ENCODE measurements around the gene EXOC4.
"Not testable (repeated sequence)": the region's sequence is repeated elsewhere in the genome, so short reads cannot be mapped to it uniquely, and the experiment has no call there.

Gene EXOC4

GRCh38 chr7:133983685-133984419, 731.0 kb downstream of the EXOC4 start:
- Histone ChIP-seq H3K27me3 (ENCODE audit: control insufficient read depth in 2 of 2, insufficient read depth in 2 of 2, low read length in 2 of 2) (no peaks in the 10 kb centered on the region), H3K36me3 (ENCODE audit: control insufficient read depth in 2 of 2, insufficient read depth in 2 of 2, low read length in 2 of 2) (no peaks in the 10 kb centered on the region), H3K4me1 (ENCODE audit: control insufficient read depth in 2 of 2, insufficient read depth in 2 of 2, low read length in 2 of 2) (no peaks in the 10 kb centered on the region), H3K4me3 (ENCODE audit: low read length in 2 of 2) (no peak overlapping the region), H3K9me3 (ENCODE audit: control insufficient read depth in 2 of 2, low read length in 2 of 2) (no peaks in the 10 kb centered on the region), H3K9ac (ENCODE audit: low read depth in 1 of 2, low read length in 2 of 2) (no peak overlapping the region), H3K27ac (ENCODE audit: low read depth in 2 of 2, low read length in 2 of 2) (no peak overlapping the region)

GRCh38 chr7:133985300-133985699, 732.4 kb downstream of the EXOC4 start:
- H3K4me1 ChIP-seq (ENCODE audit: control insufficient read depth in 2 of 2, insufficient read depth in 2 of 2, low read length in 2 of 2) = no peaks in the 10 kb centered on the region
- no peaks in the 10 kb centered on the region for H3K36me3 ChIP-seq (ENCODE audit: control insufficient read depth in 2 of 2, insufficient read depth in 2 of 2, low read length in 2 of 2)
- H3K4me3 ChIP-seq (ENCODE audit: low read length in 2 of 2) = no peak overlapping the region
- H3K9ac ChIP-seq (ENCODE audit: low read depth in 1 of 2, low read length in 2 of 2) = no peak overlapping the region
- H3K9me3 ChIP-seq (ENCODE audit: control insufficient read depth in 2 of 2, low read length in 2 of 2) = no peaks in the 10 kb centered on the region
- H3K27me3 ChIP-seq (ENCODE audit: control insufficient read depth in 2 of 2, insufficient read depth in 2 of 2, low read length in 2 of 2) = no peaks in the 10 kb centered on the region
- no peak overlapping the region for H3K27ac ChIP-seq (ENCODE audit: low read depth in 2 of 2, low read length in 2 of 2)

GRCh38 chr7:133987582-133987981, 734.7 kb downstream of the EXOC4 start:
- Histone ChIP-seq H3K9me3 (ENCODE audit: control insufficient read depth in 2 of 2, low read length in 2 of 2) (no peaks in the 10 kb centered on the region), H3K36me3 (ENCODE audit: control insufficient read depth in 2 of 2, insufficient read depth in 2 of 2, low read length in 2 of 2) (no peaks in the 10 kb centered on the region), H3K4me3 (ENCODE audit: low read length in 2 of 2) (no peak overlapping the region), H3K9ac (ENCODE audit: low read depth in 1 of 2, low read length in 2 of 2) (no peak overlapping the region), H3K27ac (ENCODE audit: low read depth in 2 of 2, low read length in 2 of 2) (no peak overlapping the region), H3K4me1 (ENCODE audit: control insufficient read depth in 2 of 2, insufficient read depth in 2 of 2, low read length in 2 of 2) (no peaks in the 10 kb centered on the region), H3K27me3 (ENCODE audit: control insufficient read depth in 2 of 2, insufficient read depth in 2 of 2, low read length in 2 of 2) (no peaks in the 10 kb centered on the region)

GRCh38 chr7:133993547-133993946, 740.7 kb downstream of the EXOC4 start:
- Histone ChIP-seq H3K27me3 (ENCODE audit: control insufficient read depth in 2 of 2, insufficient read depth in 2 of 2, low read length in 2 of 2) (no peaks in the 10 kb centered on the region), H3K4me3 (ENCODE audit: low read length in 2 of 2) (no peak overlapping the region), H3K9me3 (ENCODE audit: control insufficient read depth in 2 of 2, low read length in 2 of 2) (no peaks in the 10 kb centered on the region), H3K9ac (ENCODE audit: low read depth in 1 of 2, low read length in 2 of 2) (no peak overlapping the region), H3K36me3 (ENCODE audit: control insufficient read depth in 2 of 2, insufficient read depth in 2 of 2, low read length in 2 of 2) (peaks cover 3 to 7% of the 10 kb centered on the region in 2 donors), H3K4me1 (ENCODE audit: control insufficient read depth in 2 of 2, insufficient read depth in 2 of 2, low read length in 2 of 2) (no peaks in the 10 kb centered on the region), H3K27ac (ENCODE audit: low read depth in 2 of 2, low read length in 2 of 2) (no peak overlapping the region)

- H3K36me3 ChIP-seq (ENCODE audit: control insufficient read depth in 2 of 2, insufficient read depth in 2 of 2, low read length in 2 of 2); H3K9ac ChIP-seq (ENCODE audit: low read depth in 1 of 2, low read length in 2 of 2); H3K4me3 ChIP-seq (ENCODE audit: low read length in 2 of 2); H3K9me3 ChIP-seq (ENCODE audit: control insufficient read depth in 2 of 2, low read length in 2 of 2); H3K4me1 ChIP-seq (ENCODE audit: control insufficient read depth in 2 of 2, insufficient read depth in 2 of 2, low read length in 2 of 2); H3K27me3 ChIP-seq (ENCODE audit: control insufficient read depth in 2 of 2, insufficient read depth in 2 of 2, low read length in 2 of 2); H3K27ac ChIP-seq (ENCODE audit: low read depth in 2 of 2, low read length in 2 of 2): not testable (repeated sequence)
These were observed 741.2 kb downstream of the EXOC4 start for GRCh38 chr7:133994100-133994499.

GRCh38 chr7:133997463-133997862, 744.6 kb downstream of the EXOC4 start:
- Histone ChIP-seq H3K9ac (ENCODE audit: low read depth in 1 of 2, low read length in 2 of 2) (no peak overlapping the region), H3K27ac (ENCODE audit: low read depth in 2 of 2, low read length in 2 of 2) (no peak overlapping the region), H3K9me3 (ENCODE audit: control insufficient read depth in 2 of 2, low read length in 2 of 2) (no peaks in the 10 kb centered on the region), H3K4me1 (ENCODE audit: control insufficient read depth in 2 of 2, insufficient read depth in 2 of 2, low read length in 2 of 2) (no peaks in the 10 kb centered on the region), H3K27me3 (ENCODE audit: control insufficient read depth in 2 of 2, insufficient read depth in 2 of 2, low read length in 2 of 2) (no peaks in the 10 kb centered on the region), H3K4me3 (ENCODE audit: low read length in 2 of 2) (no peak overlapping the region), H3K36me3 (ENCODE audit: control insufficient read depth in 2 of 2, insufficient read depth in 2 of 2, low read length in 2 of 2) (peaks cover 3 to 7% of the 10 kb centered on the region in 2 donors)

- Histone ChIP-seq H3K9me3 (ENCODE audit: control insufficient read depth in 2 of 2, low read length in 2 of 2) (no peaks in the 10 kb centered on the region), H3K27ac (ENCODE audit: low read depth in 2 of 2, low read length in 2 of 2) (no peak overlapping the region), H3K4me3 (ENCODE audit: low read length in 2 of 2) (no peak overlapping the region), H3K27me3 (ENCODE audit: control insufficient read depth in 2 of 2, insufficient read depth in 2 of 2, low read length in 2 of 2) (no peaks in the 10 kb centered on the region), H3K36me3 (ENCODE audit: control insufficient read depth in 2 of 2, insufficient read depth in 2 of 2, low read length in 2 of 2) (peaks cover 3 to 7% of the 10 kb centered on the region in 2 donors), H3K9ac (ENCODE audit: low read depth in 1 of 2, low read length in 2 of 2) (no peak overlapping the region), H3K4me1 (ENCODE audit: control insufficient read depth in 2 of 2, insufficient read depth in 2 of 2, low read length in 2 of 2) (no peaks in the 10 kb centered on the region)
These were observed 746.3 kb downstream of the EXOC4 start for GRCh38 chr7:133999178-133999577.

- Histone ChIP-seq H3K9ac (ENCODE audit: low read depth in 1 of 2, low read length in 2 of 2) (no peak overlapping the region), H3K4me1 (ENCODE audit: control insufficient read depth in 2 of 2, insufficient read depth in 2 of 2, low read length in 2 of 2) (no peaks in the 10 kb centered on the region), H3K27ac (ENCODE audit: low read depth in 2 of 2, low read length in 2 of 2) (no peak overlapping the region), H3K4me3 (ENCODE audit: low read length in 2 of 2) (no peak overlapping the region), H3K27me3 (ENCODE audit: control insufficient read depth in 2 of 2, insufficient read depth in 2 of 2, low read length in 2 of 2) (no peaks in the 10 kb centered on the region), H3K9me3 (ENCODE audit: control insufficient read depth in 2 of 2, low read length in 2 of 2) (no peaks in the 10 kb centered on the region), H3K36me3 (ENCODE audit: control insufficient read depth in 2 of 2, insufficient read depth in 2 of 2, low read length in 2 of 2) (peaks cover 2 to 4% of the 10 kb centered on the region in 2 donors)
These were observed 752.1 kb downstream of the EXOC4 start for GRCh38 chr7:134004829-134005505.

GRCh38 chr7:134009314-134010110, 756.6 kb downstream of the EXOC4 start:
- Histone ChIP-seq H3K27me3 (ENCODE audit: control insufficient read depth in 2 of 2, insufficient read depth in 2 of 2, low read length in 2 of 2) (no peaks in the 10 kb centered on the region), H3K4me3 (ENCODE audit: low read length in 2 of 2) (no peak overlapping the region), H3K4me1 (ENCODE audit: control insufficient read depth in 2 of 2, insufficient read depth in 2 of 2, low read length in 2 of 2) (no peaks in the 10 kb centered on the region), H3K36me3 (ENCODE audit: control insufficient read depth in 2 of 2, insufficient read depth in 2 of 2, low read length in 2 of 2) (peaks cover 2 to 7% of the 10 kb centered on the region in 2 donors), H3K9me3 (ENCODE audit: control insufficient read depth in 2 of 2, low read length in 2 of 2) (no peaks in the 10 kb centered on the region), H3K9ac (ENCODE audit: low read depth in 1 of 2, low read length in 2 of 2) (no peak overlapping the region), H3K27ac (ENCODE audit: low read depth in 2 of 2, low read length in 2 of 2) (no peak overlapping the region)

- no peak overlapping the region for H3K4me3 ChIP-seq (ENCODE audit: low read length in 2 of 2)
- H3K36me3 ChIP-seq (ENCODE audit: control insufficient read depth in 2 of 2, insufficient read depth in 2 of 2, low read length in 2 of 2) = peaks cover 0 to 3% of the 10 kb centered on the region in 2 donors
- no peak overlapping the region for H3K9ac ChIP-seq (ENCODE audit: low read depth in 1 of 2, low read length in 2 of 2)
- H3K27ac ChIP-seq (ENCODE audit: low read depth in 2 of 2, low read length in 2 of 2) = no peak overlapping the region
- H3K9me3 ChIP-seq (ENCODE audit: control insufficient read depth in 2 of 2, low read length in 2 of 2) = no peaks in the 10 kb centered on the region
- H3K27me3 ChIP-seq (ENCODE audit: control insufficient read depth in 2 of 2, insufficient read depth in 2 of 2, low read length in 2 of 2) = no peaks in the 10 kb centered on the region
- H3K4me1 ChIP-seq (ENCODE audit: control insufficient read depth in 2 of 2, insufficient read depth in 2 of 2, low read length in 2 of 2) = no peaks in the 10 kb centered on the region
These were observed 760.4 kb downstream of the EXOC4 start for GRCh38 chr7:134013249-134013648.
